ENCODE results near the gene INO80E.
"Not testable (repeated sequence)": the region's sequence is repeated elsewhere in the genome, so short reads cannot be mapped to it uniquely, and the experiment has no call there.

INO80E gene

DNA sequence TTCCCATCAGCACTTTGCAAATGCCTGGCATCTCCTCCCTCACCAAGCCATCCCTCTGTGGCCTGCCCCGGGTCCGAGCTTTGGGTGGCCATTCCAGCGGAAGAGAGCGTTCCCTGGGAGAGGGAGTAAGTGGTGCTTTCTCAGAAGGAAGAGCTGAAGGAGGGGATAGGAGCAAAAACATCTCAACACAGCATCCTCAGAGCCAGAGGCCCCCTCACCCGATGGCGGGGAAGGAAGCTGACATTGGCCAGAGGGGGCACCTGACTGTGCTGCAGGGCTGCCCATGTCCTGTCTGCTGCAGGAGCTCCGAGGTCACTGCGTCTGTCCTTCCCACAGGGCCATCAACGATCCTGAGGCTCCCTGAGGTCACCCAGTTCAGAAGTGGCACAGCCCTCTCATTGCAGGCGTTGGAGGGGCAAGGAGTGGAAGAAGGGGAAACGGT, 35.5 kb downstream of the INO80E start:
- DNase-seq (ENCODE audit: low spot score): no peak

DNA sequence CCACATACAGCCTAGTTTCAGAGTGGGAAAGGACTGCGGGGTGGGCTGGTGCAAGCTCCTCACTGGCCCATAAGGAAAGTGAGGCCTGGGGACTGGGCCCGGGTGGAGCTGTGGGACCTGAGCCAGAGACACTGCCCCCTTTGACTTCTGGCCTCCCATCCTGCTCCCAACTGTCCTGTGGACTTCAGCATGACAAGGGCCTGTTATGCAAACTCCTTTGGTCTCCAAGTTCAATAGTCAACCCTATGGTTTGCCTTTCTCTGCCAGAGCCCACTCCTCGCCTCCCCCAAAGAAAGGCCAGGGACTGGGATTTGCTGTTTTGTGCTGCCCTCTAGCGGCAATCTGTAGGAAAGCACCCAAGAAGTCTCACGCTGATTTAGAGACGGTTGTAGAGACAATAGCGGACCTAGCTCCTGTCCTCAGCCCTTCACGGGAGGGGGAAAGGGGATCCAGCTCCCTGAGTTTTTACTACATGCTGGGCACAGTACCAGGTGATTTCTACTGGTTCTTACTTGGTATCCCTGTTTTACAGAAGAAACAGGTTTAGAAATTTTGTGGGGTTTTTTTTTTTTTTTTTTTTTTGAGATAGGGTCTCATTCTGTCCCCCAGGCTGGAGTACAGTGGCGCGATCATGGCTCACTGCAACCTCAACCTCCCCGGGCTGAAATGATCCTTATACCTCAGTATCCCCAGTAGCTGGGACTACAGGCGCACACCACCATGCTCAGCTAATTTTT, 36.2 kb downstream of the INO80E start:
- peak; percentile 47 for DNase-seq (ENCODE audit: low spot score)

DNA sequence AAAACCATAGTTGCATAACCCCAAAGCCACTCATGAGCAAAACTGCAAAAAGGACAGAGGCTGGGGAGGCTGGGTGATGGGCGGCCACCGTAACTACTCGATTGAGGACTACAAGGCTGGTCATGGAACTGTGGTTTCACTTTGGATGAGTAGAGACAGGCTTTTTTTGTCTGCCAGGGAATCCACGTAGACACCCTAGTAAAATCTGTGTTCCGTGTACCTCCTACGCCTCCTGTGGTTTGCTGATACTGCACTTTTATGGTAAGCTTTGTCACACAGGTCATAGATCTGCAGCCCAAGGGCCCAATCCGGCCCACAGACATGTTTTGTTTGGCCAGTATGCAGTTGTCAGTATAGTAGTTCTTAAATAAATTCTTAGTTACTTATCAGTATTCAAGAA, 37.2 kb downstream of the INO80E start:
- no peak for DNase-seq (ENCODE audit: low spot score)

- no peak for DNase-seq (ENCODE audit: low spot score)
These were observed 44.2 kb downstream of the INO80E start for GRCh38 chr16:30040221-30040620.

DNA sequence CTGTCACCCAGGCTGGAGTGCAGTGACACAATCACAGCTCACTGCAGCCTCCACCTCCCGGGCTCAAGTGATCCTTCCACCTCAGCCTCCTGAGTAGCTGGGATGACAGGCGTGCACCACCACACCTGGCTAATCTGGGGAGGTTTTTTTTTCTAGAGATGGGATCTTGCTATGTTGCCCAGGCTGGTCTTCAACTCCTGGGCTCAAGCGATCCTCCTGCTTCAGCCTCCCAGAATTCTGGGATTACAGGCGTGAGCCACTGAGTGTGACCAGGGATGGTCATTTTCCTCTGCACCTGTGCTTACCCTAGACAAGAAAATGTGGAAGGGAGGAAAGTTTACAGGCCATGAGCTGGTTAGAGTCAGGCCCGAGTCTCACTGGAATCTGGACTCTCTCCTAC, 44.6 kb downstream of the INO80E start:
- DNase-seq (ENCODE audit: low spot score): not testable (repeated sequence)

DNA sequence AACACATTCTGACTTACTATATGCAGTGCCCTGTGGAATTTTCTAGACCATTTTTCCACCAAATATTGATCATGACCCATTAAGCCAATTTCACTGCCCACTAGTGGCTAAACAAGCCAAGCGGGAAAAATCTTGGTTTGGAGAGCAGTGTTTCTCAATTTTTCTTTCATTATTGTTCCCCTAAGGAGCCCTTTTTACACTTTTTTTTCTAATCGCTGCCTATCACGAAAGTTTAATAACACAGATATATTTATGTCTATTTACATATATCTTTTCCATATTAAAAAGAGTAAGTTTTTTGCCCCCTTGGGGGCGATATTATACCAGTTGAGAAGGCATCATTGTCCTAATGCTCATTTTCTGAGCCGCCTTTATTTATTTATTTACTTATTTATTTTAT, 45.8 kb downstream of the INO80E start:
- no peak for DNase-seq (ENCODE audit: low spot score)

DNA sequence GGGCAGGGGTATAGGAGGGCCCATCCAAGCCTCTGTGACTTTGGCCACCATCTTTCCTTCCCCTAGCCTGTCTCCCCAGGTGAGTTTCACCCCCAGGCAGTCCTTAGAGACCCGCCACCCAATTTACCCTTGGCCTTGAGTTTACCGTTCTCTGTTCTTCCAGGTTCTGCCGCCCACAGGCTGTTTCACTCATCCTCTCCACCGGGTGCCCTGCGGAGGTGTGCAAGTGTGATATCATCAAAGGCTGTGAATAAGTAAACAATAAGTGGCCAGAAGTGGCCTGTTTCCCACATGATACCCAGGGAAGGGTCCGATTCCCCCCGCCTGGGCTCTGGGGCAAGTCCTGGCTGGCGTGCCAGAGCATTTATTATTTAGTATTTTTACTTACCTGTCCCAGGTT, 50.1 kb downstream of the INO80E start:
- DNase-seq (ENCODE audit: low spot score): no peak

- no peak for DNase-seq (ENCODE audit: low spot score)
These were observed 50.5 kb downstream of the INO80E start for GRCh38 chr16:30046588-30046987.

DNA sequence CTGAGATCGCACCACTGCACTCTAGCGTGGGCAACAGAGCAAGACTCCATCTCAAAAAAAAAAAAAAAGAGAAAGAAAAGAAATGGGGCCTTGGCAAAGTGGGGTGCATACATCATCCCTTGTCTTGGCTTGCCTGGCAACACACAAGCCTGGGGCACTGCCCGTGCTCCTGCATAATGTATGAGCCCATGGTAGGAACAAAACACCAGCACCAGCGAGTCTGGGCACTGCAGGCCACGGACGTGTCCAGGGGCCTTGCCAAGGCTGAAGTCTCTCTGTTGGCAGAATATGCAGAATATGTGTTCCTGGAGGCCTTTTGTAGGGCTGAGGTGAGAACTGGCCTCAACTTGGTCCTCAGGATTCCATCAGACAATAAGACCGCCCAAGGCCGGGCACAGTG, 53.8 kb downstream of the INO80E start:
- peak; percentile 75 for DNase-seq (ENCODE audit: low spot score)

DNA sequence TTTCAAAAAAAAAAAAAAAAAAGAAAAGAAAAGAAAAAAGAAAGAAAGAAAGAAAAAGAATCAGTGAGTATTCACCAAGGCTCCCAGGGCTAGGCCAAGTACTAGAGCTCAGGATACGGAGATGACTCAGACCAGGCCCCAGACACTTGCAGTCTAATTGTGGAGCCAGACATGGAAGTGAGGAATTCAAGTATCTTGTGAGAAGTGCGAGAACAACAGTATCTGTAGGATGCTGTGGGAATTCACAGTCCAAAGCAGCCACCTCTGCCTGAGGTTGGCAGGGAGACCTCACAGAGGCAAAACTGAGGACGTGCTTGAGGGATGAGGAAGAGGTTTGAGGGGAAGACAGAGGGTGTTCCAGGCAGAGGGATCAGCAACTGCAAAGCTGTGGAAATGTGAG, 55.5 kb downstream of the INO80E start:
- DNase-seq (ENCODE audit: low spot score): no peak

GRCh38 chr16:30052671-30053372, 56.8 kb downstream of the INO80E start:
- DNase-seq (ENCODE audit: low spot score): peak; percentile 63

GRCh38 chr16:30053376-30054015, 57.5 kb downstream of the INO80E start:
- no peak for DNase-seq (ENCODE audit: low spot score)

- no peak for DNase-seq (ENCODE audit: low spot score)
These were observed 58.4 kb downstream of the INO80E start for GRCh38 chr16:30054451-30054850.

GRCh38 chr16:30054959-30055553, 59.0 kb downstream of the INO80E start:
- no peak for DNase-seq (ENCODE audit: low spot score)
